ENCODE measurements around the gene EFHC1.

- TF ChIP-seq, protein P1, sequence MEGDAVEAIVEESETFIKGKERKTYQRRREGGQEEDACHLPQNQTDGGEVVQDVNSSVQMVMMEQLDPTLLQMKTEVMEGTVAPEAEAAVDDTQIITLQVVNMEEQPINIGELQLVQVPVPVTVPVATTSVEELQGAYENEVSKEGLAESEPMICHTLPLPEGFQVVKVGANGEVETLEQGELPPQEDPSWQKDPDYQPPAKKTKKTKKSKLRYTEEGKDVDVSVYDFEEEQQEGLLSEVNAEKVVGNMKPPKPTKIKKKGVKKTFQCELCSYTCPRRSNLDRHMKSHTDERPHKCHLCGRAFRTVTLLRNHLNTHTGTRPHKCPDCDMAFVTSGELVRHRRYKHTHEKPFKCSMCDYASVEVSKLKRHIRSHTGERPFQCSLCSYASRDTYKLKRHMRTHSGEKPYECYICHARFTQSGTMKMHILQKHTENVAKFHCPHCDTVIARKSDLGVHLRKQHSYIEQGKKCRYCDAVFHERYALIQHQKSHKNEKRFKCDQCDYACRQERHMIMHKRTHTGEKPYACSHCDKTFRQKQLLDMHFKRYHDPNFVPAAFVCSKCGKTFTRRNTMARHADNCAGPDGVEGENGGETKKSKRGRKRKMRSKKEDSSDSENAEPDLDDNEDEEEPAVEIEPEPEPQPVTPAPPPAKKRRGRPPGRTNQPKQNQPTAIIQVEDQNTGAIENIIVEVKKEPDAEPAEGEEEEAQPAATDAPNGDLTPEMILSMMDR (IDR thresholded peaks at IDR 0.05) = peak; percentile 44
- TF ChIP-seq EZH2phosphoT487 (IDR thresholded peaks at IDR 0.05) = no peak
Measured at GRCh38 chr6:52551483-52552277, 131.5 kb downstream of the EFHC1 start.

Data from neural progenitor cell (in vitro differentiated cells).